Tibial nerve (tissue), 4 donors: ENCODE data around the gene AKR1C4.

Source experiments
- CTCF ChIP-seq, 5 experiments: fragments of 200-600 bp in 3 of 5; fragments of 450-650 bp in 2 of 5; sonication (generic) in 3 of 5; IDR thresholded peaks; one replicate each; pipeline ENCODE4 v1.5.1; 2016 to 2019; ENCODE audit warnings: antibody characterized with exemption in 5 of 5, mild to moderate bottlenecking in 3 of 5, moderate library complexity in 2 of 5
- EP300 ChIP-seq, 2 donors: sonication (generic); formaldehyde crosslinking; IDR thresholded peaks; one replicate each; pipeline ENCODE4 v1.6.1; 2017; ENCODE audit warnings: antibody characterized with exemption in 2 of 2, mild to moderate bottlenecking in 1 of 2
- POLR2A ChIP-seq, 2 donors: fragments of 450-650 bp; IDR thresholded peaks; one replicate each; pipeline ENCODE4 v1.6.1; 2017; ENCODE audit warnings: antibody characterized with exemption in 2 of 2, mild to moderate bottlenecking in 2 of 2, moderate library complexity in 2 of 2

DNA sequence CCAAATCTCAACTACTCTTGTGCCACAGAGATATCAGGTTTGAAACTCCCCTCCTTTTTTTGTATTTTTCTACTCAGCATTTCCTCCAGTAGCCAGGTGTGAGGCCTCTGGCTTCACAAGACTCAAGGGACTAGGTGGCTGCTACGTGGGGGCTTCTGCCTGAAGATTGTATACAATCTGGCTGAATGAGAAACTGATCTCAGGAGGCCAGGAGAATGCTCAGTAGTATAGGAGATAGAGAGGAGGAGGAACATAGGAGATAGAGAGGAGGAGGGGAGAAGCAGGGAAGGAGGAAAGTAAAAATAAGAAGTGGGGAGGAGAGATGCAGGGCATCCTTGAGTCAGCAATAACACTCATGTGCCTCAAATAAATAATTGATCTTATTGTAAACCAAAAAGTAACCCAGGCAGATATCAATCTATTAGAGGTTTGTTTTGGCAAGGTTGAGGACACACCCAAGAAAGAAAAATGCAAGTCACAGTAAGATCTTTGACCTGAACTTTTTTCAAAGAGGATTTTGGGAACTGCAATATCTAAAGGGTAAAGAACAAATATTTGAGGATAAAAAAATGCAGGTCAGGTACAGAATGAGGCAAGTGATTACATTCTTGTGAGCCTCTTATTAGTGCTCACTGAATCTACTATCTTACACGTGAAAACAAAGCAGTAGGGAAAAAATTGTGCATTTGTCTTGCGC, 48.5 kb upstream of the AKR1C4 start:
- TF ChIP-seq CTCF (IDR thresholded peaks at IDR 0.05) (no peak), POLR2A (IDR thresholded peaks at IDR 0.05) (no peak), EP300 (IDR thresholded peaks at IDR 0.05) (no peak)
